ENCODE data around the gene C11orf98.
"Not testable (repeated sequence)": the region's sequence is repeated elsewhere in the genome, so short reads cannot be mapped to it uniquely, and the experiment has no call there.

Gene C11orf98

DNA sequence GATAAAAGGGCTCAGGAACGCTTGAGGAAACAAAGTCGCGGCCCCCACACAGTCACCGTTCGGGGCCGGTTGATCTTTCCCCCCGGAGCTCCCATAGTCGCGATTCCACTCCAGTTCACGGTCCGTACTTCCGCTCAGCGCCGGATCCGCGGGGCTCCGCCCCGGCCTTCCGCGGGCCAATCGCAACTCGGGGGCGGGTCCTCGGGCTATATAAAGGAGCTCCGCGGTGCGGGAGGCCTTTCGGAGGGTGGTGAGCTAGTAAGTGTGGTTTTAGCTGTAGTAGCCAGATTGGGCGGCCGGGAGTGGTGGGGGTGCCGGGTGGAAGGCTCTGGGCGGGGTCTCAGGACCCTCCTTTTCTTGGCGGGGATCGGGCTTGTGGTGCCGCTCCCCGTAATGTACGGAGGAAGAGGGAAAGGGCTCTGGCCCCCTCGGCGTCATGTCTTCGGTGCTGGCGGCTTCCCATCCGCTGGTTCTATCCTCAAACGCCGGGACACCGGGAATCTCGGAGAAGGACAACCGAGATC lies at the start of gene C11orf98, which contains the start of gene CSKMT:
TSS of gene C11orf98 (minus strand) at position 136 of the 524 bp plus-strand sequence. CDS start at position 95, 41 bp downstream.
TSS of gene CSKMT (plus strand) at position 238 of the 524 bp plus-strand sequence. CDS start 568 bp downstream, outside the sequence.
- peak; percentile 91 for DNase-seq

DNA sequence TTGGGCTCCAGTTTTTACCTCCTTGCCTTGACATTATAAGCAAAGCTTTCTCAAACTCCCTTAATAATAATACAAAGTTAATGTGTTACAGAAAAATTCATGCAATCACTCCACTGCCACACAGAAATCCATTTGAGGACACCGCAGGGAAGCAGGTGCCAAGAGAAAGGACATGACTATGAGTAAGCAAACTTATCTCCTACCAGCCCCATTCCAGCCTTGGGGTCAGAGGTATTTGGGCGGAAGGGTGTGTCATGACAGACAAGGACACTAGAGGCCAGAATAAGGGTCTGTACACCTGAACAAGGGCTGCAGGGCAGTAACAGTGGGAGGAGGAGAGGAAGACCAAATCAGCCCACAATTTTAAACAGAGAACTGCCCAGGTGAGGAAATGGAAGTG lies 48.3 kb upstream of the C11orf98 start:
- no peak for DNase-seq

DNA sequence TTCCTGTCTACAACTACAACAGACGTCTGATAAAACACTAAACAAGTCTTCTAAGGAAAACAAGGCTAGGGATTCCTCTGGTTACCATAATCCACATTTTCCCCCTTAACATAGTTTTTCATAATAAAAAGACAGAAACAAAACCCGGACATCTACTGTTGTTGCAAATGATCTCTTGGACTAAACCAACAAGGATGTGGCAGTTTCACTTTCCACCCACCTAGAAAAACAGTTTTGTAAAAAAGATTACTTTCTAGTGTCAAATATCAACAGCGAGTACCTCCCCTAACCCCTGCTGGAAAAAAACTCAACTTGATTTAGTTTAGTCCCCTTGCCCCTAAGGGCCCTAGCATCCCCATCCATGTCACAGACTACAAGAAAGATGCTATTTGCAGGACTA lies 47.9 kb upstream of the C11orf98 start:
- no peak for DNase-seq

DNA sequence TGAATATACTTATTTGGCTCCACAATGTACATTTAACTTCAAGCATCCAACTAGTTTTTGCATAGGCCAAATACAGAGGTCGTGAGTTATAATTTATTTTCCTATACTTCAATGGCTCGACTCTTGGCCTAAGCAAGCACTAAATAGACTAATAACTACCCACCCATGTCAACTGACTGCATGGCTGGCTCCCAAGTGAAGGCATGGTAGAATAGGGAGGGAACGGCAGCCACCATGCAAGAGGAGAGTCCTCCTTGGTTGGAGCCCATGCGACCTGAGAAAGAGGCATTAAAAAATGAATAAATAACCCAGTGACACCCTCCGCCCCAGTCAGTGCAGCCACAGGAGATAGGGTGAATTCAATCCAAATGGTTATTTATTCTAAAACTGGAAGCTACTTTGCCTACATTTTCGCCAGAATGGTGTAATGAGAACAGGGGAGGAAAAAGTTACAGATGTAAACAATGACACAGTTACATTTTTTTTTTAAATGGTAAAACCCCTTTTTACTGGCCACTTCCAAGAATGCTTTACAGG lies 47.3 kb upstream of the C11orf98 start:
- DNase-seq, result no peak

DNA sequence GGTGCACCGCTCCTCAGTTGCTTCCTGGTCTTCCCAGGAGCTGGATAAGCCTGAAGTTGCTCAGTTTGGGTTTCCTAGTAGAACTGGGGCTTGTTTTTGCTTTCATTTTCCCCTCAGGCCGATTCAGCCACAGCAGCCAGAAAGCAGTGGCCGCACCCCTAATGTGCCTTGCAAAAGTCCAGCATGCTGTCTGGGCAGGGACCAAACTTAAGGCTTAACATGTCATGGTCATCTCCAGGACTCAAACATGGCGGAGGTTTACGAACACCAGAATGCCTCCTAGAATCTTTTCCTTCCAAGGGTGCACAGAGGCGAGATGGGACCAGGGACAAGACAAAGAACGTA lies 45.0 kb upstream of the C11orf98 start:
- no peak for DNase-seq

DNA sequence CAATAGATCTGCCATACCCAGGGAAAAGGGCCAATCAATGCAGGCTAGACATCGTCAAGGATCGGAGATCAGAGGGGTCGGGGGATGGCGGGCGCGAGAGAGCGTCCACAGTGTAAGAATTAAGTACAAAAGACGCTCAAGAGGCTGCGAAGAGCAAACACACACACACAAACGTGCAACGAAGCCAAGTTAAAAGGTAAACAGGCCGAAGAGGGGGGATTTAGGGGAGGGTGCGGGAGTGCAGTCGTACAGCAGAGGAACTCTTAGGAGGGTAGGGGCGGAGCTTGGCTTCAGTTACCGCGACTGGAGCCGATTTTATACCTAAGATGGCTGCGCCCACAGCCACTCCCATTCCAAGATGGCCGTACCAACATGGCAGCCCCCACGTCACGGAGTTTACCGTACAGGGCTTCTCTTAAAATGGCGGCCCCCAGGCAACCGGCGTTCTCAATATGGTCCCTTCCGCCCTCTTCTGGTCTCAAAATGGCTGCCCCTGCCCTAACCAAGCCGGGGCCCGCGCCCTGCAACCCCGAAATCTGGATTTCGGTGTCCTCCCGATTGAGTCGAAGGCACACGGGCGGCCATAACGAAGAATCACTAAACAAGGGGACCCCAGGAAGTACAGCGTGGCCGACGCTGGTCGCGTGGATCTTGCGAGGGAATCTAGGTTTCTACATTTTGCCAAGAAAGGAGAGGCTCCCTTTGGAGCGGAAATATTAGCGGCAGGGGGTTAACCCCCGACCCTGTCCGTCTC lies 44.4 kb upstream of the C11orf98 start:
- no peak for DNase-seq

DNA sequence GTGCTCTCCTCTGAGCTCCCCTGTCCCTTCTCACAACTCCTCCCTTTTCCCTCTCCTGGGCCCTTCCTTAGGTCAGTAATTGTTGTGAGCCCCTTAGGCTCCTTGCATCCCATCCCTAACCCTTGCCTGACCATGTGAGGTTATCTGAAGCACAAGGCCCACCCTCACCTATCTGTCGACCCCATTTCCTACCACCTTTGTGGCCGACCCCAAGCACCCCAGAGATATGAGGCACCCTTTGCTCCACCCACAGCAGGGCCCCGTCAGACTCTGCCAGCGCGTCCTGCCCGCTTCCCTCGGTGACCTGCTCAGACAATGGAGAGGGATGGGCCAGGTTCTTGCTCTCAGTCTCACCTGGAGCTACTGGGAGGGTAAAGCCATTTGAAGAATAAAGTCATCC lies 43.8 kb upstream of the C11orf98 start:
- DNase-seq, result no peak

DNA sequence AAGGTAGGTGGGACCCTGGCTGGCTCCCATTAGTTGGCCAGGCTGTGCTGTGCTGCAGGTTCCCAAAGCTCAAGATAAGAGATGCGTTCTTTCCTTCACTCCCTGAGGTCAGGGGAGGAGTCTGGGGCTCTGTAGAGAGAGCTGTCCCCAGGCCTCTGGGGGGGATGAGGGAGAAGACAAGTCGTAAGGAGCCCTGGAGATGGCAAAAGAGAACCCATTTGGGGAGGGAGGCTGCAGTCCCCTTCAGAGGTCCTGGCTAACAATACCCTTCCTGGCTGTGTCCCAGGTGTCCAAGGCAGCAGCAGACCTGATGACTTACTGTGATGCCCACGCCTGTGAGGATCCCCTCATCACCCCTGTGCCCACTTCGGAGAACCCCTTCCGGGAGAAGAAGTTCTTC lies 43.4 kb upstream of the C11orf98 start:
- no peak for DNase-seq

DNA sequence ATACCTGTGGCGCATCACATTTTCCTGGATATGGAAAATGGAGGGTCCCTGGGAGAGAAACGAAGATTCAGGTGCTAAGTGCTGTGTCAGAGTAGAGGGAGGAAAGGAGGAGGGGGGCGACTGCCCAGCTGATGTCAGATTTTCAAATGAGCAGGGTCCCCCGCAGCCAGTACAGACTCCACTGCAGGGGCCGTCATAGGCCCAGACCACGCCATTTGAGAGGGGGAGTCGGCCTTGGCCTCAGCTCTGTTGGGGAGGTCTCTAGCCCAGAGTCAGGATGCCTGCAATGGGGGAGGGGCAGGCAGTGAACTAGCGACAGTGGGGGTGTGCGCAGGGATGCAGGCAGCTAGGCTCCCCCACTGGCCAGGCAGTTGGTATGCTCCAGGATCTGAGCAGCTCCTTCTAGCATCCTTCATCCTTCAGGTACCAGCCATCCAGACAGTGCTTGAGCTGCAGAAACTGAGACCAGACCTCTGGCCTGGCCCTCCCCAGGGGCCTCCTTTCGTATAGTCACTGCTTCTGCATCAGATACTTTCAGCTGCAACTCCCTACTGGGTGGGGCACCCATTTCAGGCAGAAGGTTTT lies 42.4 kb upstream of the C11orf98 start, which contains the start of the genes BSCL2 and GNG3:
TSS of gene BSCL2 (minus strand) at position 148 of the 585 bp plus-strand sequence. CDS start 229 bp downstream, outside the sequence.
TSS of gene GNG3 (plus strand) at position 400 of the 585 bp plus-strand sequence. CDS start 620 bp downstream, outside the sequence.
- no peak for DNase-seq

DNA sequence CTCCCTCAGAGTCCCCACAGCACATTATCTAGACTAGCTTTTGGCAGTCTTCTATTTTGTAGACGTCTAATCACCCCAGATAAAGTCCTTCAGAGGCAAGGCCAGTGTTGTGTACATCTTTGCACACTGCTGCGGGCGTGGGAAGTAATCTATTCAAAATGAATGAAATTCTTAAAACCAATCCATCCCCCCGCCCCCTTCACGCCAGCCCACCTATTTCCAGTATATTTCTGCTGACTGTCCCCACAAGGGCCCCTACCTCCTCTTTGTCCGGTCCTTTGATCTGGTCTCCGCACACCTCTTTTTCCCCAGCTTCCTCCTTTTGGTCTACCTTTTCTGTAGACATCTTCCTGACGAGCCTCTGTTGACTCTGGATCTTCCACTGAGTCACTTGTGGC lies 41.8 kb upstream of the C11orf98 start:
- no peak for DNase-seq

DNA sequence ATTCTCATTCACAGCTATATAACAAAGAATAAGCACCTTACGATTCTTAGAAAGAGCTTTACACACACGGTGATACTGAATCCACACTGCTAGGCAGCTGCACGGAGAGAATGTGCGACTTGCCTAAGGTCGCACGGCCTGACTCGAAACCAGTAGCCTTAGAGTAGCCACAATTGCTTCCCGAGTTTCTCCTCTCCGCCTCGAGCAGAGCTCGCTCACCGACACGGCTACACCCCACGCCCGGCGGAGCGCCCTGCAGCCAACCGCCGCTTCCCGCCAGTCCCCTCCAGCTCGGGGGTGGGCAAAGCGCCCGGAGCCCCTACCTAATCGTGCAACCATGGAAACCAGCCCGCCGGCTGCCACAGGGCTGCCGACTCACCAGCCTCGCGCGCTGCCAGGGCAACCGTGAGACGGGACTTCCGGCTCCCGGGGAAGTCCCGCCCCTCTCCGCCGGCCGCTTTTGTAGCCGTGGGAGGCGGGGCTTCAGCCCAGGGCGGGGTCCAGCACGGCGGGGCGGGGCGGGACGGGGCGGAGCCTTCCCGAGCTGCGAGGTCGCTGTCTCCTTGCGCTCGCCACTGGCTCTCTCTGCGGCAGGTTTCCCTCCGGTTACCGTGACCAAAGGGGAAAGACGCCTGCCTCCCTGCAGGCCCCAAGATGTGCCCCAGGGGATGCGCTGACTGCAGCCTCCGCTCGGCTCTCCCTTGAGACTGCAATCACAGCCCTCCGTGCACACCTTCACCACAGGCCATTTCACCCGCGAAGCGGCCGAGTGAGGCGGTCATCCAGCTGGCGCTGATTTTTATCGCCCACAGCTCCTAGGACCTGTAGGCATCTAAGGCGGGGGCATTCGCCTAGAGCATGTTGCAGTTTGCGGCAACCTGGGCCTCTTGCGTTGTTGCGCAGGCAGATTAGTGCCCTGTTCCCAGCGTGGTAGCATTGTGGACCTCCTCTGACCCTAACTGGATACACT lies 41.2 kb upstream of the C11orf98 start:
- peak; percentile 91 for DNase-seq

DNA sequence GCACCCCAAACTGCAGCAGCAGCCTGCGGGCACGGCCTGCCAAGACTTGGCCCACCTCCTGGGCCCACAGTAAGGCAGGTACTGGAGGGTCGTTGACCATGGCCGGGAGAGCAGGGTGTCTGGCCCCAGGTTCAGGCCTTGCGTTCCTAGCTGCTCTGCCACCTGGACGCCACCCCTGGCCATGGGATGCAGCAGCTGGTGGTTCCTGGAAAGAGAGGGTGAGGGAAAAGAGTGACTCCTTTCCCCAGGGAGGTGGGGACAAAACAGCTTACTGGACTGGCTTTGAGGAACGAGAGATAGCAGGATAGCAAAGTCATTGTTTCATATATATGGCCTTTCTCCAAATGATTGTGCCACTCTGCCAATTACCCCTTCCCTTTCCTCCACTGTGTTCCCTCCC lies 40.4 kb upstream of the C11orf98 start:
- DNase-seq, result no peak

DNA sequence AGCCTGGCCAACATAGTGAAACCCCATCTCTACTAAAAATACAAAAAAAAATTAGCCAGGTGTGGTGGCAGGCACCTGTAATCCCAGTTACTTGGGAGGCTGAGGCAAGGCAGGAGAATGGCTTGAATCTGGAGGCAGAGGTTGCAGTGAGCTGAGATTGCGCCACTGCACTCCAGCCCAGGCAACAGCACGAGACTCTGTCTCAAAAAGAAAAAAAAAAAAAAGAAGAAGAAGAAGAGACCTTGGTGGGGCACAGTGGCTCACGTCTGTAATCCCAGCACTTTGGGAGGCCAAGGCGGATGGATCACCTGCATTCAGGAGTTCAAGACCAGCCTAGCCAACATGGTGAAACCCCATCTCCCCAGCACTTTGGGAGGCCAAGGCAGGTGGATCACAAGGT lies 38.9 kb upstream of the C11orf98 start:
- not testable (repeated sequence) for DNase-seq

DNA sequence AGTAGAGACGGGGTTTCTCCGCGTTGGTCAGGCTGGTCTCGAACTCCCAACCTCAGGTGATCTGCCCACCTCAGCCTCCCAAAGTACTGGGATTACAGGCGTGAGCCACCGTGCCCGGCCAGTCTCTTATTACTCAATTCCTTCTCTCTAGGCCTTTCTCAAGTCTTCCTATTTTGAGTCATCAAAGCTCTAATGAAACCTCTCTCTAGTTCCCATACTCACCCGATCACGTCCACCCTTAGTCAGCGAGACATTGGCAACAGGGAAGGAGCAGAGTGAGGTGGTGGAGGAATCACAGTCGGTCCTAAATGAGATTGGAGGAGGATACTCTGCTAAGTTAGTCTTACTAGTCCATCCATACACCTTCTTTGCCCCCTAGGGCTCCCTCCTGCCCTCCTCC lies 37.2 kb upstream of the C11orf98 start:
- no peak for DNase-seq

DNA sequence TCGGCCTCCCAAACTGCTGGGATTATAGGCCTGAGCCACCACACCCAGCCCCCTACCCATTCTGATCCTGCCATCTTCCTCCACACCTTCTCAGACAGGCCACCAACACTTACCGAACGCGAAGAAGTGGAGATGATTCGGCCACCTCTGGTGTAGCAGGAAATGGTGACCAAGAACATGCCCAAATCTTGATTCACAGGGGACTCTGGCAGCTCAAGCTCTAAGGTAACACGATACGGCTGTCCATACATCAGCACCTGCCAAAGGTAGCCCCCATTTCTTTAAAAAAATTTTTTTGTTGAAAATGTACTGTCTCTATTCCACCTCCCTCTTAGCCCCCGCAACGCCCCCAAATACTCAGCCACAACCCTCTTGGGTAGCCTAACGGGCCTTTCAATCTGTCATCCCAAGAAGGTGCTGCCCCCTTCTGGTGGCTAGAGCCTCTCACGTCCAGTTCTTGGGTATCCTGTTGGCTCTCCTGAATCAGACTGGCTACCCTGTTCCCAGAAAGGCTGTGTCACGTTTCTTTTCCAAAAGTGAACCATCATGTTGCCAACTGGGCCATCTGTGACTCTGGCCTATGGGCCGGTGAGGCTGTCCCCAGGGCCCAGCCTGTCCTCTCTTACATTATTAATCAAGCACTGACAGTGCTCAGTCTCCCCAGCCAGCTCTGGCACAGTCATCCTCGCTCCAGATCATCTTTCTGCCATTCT lies 29.6 kb upstream of the C11orf98 start:
- DNase-seq, result peak; percentile 76

DNA sequence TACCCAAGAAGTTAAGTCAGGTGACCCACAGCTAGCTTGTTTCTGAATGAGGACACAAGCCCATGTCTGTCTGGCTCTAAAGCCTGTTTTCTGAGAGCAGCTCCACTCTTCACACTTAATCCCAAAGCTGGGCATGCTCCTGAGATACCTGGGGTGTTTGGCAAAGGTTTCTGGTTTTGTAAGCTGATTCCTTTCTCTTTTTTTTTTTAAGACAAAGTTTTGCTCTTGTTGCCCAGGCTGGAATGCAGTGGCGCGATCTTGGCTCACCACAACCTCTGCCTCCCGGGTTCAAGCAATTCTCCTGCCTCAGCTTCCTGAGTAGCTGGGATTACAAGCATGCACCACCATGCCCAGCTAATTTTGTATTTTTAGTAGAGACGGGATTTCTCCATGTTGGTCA lies 28.6 kb upstream of the C11orf98 start:
- not testable (repeated sequence) for DNase-seq

DNA sequence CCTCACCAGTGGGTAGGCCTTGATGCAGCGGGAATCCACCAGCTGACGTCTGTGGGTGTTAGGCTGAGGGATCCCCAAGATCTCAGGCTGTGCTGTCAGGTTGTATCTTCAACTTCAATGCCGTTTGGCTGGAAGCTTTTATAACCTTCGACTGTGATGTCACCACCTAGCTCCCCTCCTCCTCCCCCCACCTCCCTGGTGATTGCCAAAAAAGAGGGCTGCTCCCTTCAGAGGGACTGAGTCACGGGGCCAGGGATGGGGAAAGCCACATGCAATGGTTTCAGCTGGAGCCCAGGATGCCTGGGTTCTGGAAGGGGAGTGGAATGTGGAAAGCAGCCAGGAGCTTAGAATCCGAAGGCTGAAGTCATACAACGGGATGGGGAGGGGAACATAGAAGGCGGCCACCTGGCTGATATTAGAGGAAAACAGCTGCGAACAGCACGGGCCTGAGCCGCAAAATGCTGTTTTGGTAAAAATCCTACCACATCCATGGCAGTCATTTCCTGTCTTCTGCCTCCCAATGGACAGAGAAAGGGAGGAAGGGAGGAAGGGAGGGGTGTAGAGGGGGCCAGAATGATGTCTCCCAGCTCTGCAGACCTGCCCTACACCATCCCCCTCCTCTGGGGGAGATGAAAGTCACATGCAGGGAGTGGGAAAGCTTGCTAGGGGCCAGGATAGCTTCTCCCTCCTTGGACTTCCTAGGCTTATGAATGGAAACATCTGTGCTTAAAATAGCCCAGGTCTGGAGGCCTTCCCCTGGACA lies 24.6 kb upstream of the C11orf98 start, which contains the start of gene LRRN4CL:
TSS of gene LRRN4CL (minus strand) at position 110 of the 763 bp plus-strand sequence. CDS start 1,022 bp downstream, outside the sequence.
- DNase-seq, result peak; percentile 56

DNA sequence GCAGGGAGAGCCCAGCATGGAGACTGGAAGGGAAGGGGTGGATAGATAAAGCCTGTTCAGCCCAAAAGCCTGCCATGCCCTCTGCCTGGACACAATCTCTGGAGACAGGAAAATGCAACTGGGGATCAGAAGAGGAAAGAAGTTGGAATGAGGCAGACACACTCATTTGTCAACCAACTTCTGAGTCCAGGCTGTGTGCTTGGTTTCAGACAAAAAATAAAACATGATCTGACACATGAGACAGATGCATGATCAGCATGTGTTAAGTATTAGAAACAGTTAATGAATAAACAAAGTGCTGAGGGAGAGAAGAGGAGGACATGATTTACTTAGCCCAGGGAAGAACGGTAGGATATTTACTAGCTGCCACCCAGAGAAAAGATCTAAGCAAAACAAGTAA lies 23.5 kb upstream of the C11orf98 start:
- DNase-seq, result no peak

DNA sequence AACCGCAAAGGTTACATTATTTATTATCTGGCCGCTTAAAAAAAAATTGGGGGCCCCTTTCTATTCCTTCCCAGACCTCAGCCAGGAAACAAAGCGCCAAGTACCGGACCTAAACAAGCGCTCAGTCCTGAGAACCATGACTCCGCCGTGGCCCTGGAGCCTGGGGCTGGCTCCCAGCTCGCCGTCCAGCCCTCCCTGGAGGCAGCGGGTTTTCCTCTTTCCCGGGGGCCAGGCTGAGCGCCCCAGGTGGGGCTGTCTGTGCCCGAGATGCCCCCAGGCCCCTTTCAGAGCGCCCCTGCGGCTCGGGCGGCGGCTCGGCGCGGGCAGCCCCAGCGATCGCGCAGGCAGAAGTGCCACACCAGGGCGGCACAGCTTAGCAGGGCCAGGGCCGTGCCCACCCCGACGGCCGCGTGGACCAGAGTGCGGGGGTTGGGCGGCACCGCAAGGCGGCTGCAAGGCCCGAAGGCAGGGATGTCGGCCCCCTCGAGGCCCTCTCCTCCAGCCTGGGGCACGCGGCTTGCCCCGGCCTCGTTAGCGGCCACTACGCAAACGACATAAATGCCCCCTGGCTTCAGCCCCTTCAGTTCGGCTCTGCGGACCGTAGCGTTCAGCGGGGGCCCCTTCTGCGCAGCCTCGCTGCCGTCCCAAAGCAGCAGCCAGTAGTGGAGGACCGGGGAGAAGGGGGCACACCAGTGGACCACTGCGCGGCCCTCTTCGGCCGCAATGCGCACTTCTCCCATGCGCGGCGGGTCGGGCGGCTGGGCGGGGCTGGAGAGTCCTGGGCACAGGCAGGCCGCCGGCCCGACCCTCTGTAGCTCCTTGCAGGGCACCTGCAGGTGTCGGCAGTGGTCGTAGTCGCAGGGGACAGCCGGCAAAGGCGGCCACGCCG lies 22.7 kb upstream of the C11orf98 start:
- DNase-seq, result no peak

DNA sequence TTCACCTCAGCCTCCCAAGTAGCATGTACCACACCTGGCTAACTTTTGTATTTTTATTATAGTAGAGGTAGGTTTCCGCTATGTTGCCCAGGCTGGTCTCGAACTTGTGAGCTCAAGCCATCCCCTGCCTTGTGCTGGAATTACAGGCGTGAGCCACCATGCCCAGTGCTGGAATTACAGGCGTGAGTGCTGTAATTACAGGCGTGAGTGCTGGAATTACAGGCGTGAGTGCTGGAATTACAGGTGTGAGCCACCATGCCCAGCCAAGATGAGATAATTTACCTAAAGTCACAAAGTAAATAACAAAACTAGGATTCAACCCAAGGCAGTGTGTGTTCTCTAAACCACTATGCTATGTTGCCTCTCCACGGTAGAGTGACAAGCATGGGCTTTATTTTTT lies 17.5 kb upstream of the C11orf98 start:
- no peak for DNase-seq
